SU-DHL-6 (cell line): ENCODE data around the gene THBS3.
A peak's percentile ranks its signal among the peaks of the same experiment; 100 is the strongest.

Source experiments
- H2AFZ ChIP-seq: fragments of 200-600 bp; sonication (generic); 2 replicates; pipeline ENCODE4 v1.6.1; 2014; ENCODE audit warnings: low read depth, mild to moderate bottlenecking, moderate library complexity, mixed read lengths, antibody characterized with exemption, low read length; ENCODE audit not compliant: severe bottlenecking
- H3F3A ChIP-seq: fragments of 200-600 bp; shearing (Covaris generic); 2 replicates; pipeline ENCODE4 v1.6.0; 2016; ENCODE audit warnings: antibody characterized with exemption, mild to moderate bottlenecking; ENCODE audit not compliant: insufficient read depth
- H3K27ac ChIP-seq: fragments of 200-600 bp; sonication (generic); 2 replicates; pipeline ENCODE4 v1.5.1; 2016; ENCODE audit warnings: low read depth, mild to moderate bottlenecking, low read length, moderate library complexity, mixed read lengths
- H3K27me3 ChIP-seq: fragments of 200-600 bp; sonication (generic), shearing (Covaris generic); 2 replicates; pipeline ENCODE4 v1.6.0; 2014; ENCODE audit warnings: mild to moderate bottlenecking, low read length
- H3K36me3 ChIP-seq: fragments of 200-600 bp; sonication (generic); 2 replicates; pipeline ENCODE4 v1.6.1; 2014; ENCODE audit warnings: mild to moderate bottlenecking, low read length, mixed read lengths
- H3K4me2 ChIP-seq: fragments of 300-600, 200-600 bp; shearing (Covaris generic), sonication (generic); 2 replicates; pipeline ENCODE4 v1.6.0; 2014; ENCODE audit warnings: low read length, low read depth, mild to moderate bottlenecking; ENCODE audit not compliant: poor library complexity, severe bottlenecking
- H3K4me3 ChIP-seq: fragments of 200-600 bp; sonication (generic); 2 replicates; pipeline ENCODE4 v1.5.1; 2014; ENCODE audit warnings: antibody characterized with exemption, low read length, mild to moderate bottlenecking, mixed read lengths; ENCODE audit not compliant: insufficient read depth, poor library complexity, severe bottlenecking
- H3K79me2 ChIP-seq: fragments of 200-600 bp; sonication (generic); 2 replicates; pipeline ENCODE4 v1.6.1; 2014; ENCODE audit warnings: mild to moderate bottlenecking, low read length, moderate library complexity; ENCODE audit not compliant: insufficient read depth
- H3K9ac ChIP-seq: fragments of 200-600 bp; sonication (generic); 2 replicates; pipeline ENCODE4 v1.7.0; 2014; ENCODE audit warnings: mild to moderate bottlenecking, low read length
- H3K9me2 ChIP-seq: fragments of 200-600 bp; sonication (generic); replicated peaks from 2 replicates; pipeline ENCODE4 v1.6.1; 2014; ENCODE audit warnings: low read length; ENCODE audit not compliant: insufficient read depth
- H3K9me3 ChIP-seq: fragments of 200-600 bp; sonication (generic); 2 replicates; pipeline ENCODE4 v1.6.1; 2014; ENCODE audit warnings: low read length, mixed read lengths; ENCODE audit not compliant: insufficient read depth
- H4K20me1 ChIP-seq: fragments of 200-600 bp; sonication (generic); 2 replicates; pipeline ENCODE4 v1.6.1; 2014; ENCODE audit warnings: low read depth, mild to moderate bottlenecking, antibody characterized with exemption, low read length, moderate library complexity, mixed read lengths
- CTCF ChIP-seq: fragments of 200-600 bp; sonication (generic); IDR thresholded peaks from one replicate; pipeline ENCODE4 v1.5.1; 2017; ENCODE audit warnings: antibody characterized with exemption, mild to moderate bottlenecking, low read length, moderate library complexity; ENCODE audit not compliant: insufficient read depth, poor library complexity, severe bottlenecking
- EZH2phosphoT487 ChIP-seq: fragments of 200-600 bp; sonication (generic), shearing (Covaris generic); conservative IDR thresholded peaks from 2 replicates; pipeline ENCODE4 v1.6.1; 2018; ENCODE audit warnings: mild to moderate bottlenecking, antibody characterized with exemption, low read length, moderate library complexity, mixed read lengths

Gene THBS3

GRCh38 chr1:155244368-155245162, 36.9 kb upstream of the THBS3 start:
- Histone ChIP-seq H3K4me2 (peak overlapping the region; percentile 91), H3K27ac (peak overlapping the region; percentile 82), H2AFZ (peak overlapping the region; percentile 75), H3K36me3 (no peaks in the 10 kb centered on the region), H3K9me3 (no peaks in the 10 kb centered on the region), H4K20me1 (no peaks in the 10 kb centered on the region), H3K4me3 (peak overlapping the region; percentile 71), H3K9ac (peak overlapping the region; percentile 85), H3F3A (peaks cover 32% of the 10 kb centered on the region), H3K9me2 (no peaks in the 10 kb centered on the region), H3K79me2 (peaks cover 13% of the 10 kb centered on the region; the same call in 1 of the 2 replicates), H3K27me3 (no peaks in the 10 kb centered on the region)
- TF ChIP-seq CTCF = no peak

GRCh38 chr1:155242805-155243358, 35.2 kb upstream of the THBS3 start:
- peak overlapping the region; percentile 82 for H3K27ac ChIP-seq
- peak overlapping the region; percentile 71 for H3K4me3 ChIP-seq
- no peaks in the 10 kb centered on the region for H3K9me2 ChIP-seq
- TF ChIP-seq CTCF = no peak
- no peak for TF ChIP-seq EZH2phosphoT487
- H4K20me1 ChIP-seq = no peaks in the 10 kb centered on the region
- H3K79me2 ChIP-seq = peaks cover 13% of the 10 kb centered on the region; the same call in 1 of the 2 replicates
- H3K4me2 ChIP-seq = peak overlapping the region; percentile 91
- H2AFZ ChIP-seq = no peak overlapping the region
- no peaks in the 10 kb centered on the region for H3K9me3 ChIP-seq
- H3F3A ChIP-seq = peaks cover 32% of the 10 kb centered on the region
- H3K27me3 ChIP-seq = no peaks in the 10 kb centered on the region
- H3K36me3 ChIP-seq = no peaks in the 10 kb centered on the region
- H3K9ac ChIP-seq = peak overlapping the region; percentile 85

- Histone ChIP-seq H3K36me3 (no peaks in the 10 kb centered on the region), H3K4me3 (no peak overlapping the region), H3K9me3 (no peaks in the 10 kb centered on the region), H3F3A (peaks cover 25% of the 10 kb centered on the region), H3K9ac (peak overlapping the region; percentile 53), H3K4me2 (peak overlapping the region; percentile 52), H3K79me2 (peaks cover 13% of the 10 kb centered on the region; the same call in 1 of the 2 replicates), H3K27ac (peak overlapping the region; percentile 59), H2AFZ (no peak overlapping the region), H3K9me2 (no peaks in the 10 kb centered on the region), H4K20me1 (no peaks in the 10 kb centered on the region), H3K27me3 (no peaks in the 10 kb centered on the region)
- no peak for TF ChIP-seq EZH2phosphoT487
- TF ChIP-seq CTCF = no peak
These were observed 34.2 kb upstream of the THBS3 start for GRCh38 chr1:155241841-155242264.
